ENCODE results near the gene REC8. TPM values are rescaled to one million over a fixed set of nuclear protein-coding genes. Genes with fewer than 3 reads are reported as not detected.

REC8 gene
- total RNA-seq, 1 experiment from 2014 or later, result 7.6 TPM

DNA sequence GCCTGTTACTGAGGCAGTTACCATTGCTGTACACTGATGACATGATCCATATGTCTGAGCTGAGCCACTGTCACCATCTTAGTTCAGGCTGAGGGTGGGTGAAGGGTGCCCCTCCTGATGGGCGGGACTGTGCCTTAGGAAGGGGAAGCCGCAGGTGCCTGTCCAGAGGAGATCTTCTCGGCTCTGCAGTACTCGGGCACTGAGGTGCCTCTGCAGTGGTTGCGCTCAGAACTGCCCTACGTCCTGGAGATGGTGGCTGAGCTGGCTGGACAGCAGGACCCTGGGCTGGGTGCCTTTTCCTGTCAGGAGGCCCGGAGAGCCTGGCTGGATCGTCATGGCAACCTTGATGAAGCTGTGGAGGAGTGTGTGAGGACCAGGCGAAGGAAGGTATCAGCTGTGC lies 20.9 kb upstream of the REC8 start:
- ChIA-PET POLR2A (interaction anchor here (1.8 kb wide), 1 partner anchor 10 kb away, joined by 4 read pairs; the partner anchor contains the start of gene EMC9), CTCF (no interaction called here), RAD21 (ENCODE audit: low non-redundant PET in 1 of 2, low total read pairs in 2 of 2, uncharacterized antibody in 2 of 2, unreplicated experiment in 2 of 2) (no interaction called here)
- Histone ChIP-seq H2AFZ (ENCODE audit: low read depth, low read length, poor library complexity, severe bottlenecking) (no peak overlapping the region), H3K4me3 (replicated peaks in 1 of 2; ENCODE audit: low read depth in 1 of 2, low read length in 2 of 2) (no peak overlapping the region), H3K9ac (ENCODE audit: low read length) (no peak overlapping the region), H3K79me2 (ENCODE audit: insufficient read depth, low read length) (peaks cover 39% of the 10 kb centered on the region), H3K9me3 (ENCODE audit: control insufficient read depth in 1 of 2, insufficient read depth in 1 of 2, low read depth in 1 of 2, low read length in 2 of 2) (no peaks in the 10 kb centered on the region), H3K27me3 (ENCODE audit: insufficient read depth, low read length) (no peaks in the 10 kb centered on the region), H3K27ac (ENCODE audit: low read depth, low read length) (no peak overlapping the region), H4K20me1 (ENCODE audit: insufficient read depth) (no peaks in the 10 kb centered on the region), H3K9me2 (ENCODE audit: insufficient read depth) (no peaks in the 10 kb centered on the region), H3K4me1 (ENCODE audit: control insufficient read depth in 1 of 2, insufficient read depth in 2 of 2, low read length in 2 of 2) (peaks cover 5 to 7% of the 10 kb centered on the region in 2 experiments), H3K36me3 (ENCODE audit: control insufficient read depth in 1 of 2, insufficient read depth in 2 of 2, low read length in 2 of 2) (peaks cover 36 to 47% of the 10 kb centered on the region in 2 experiments), H3K4me2 (ENCODE audit: low read length) (no peak overlapping the region)
- ATAC-seq (no peak), DNase-seq (ENCODE audit: low read depth, low spot score) (no peak)
- TF ChIP-seq JUND (IDR thresholded peaks at IDR 0.05) (no peak), EZH2 (IDR thresholded peaks at IDR 0.05) (no peak), SRF (IDR thresholded peaks at IDR 0.05; ENCODE audit: low read depth) (no peak), SP1 (IDR thresholded peaks at IDR 0.05; ENCODE audit: low read depth) (no peak), ZFX (IDR thresholded peaks at IDR 0.05) (no peak), CEBPB (IDR thresholded peaks at IDR 0.05; ENCODE audit: low read depth) (no peak), ELF1 (IDR thresholded peaks at IDR 0.05; ENCODE audit: borderline replicate concordance, low read depth) (no peak), YY1 (IDR thresholded peaks at IDR 0.05; ENCODE audit: extremely low read depth, insufficient replicate concordance, low read depth, low read length) (no peak)
- TF ChIP-seq, protein P1, sequence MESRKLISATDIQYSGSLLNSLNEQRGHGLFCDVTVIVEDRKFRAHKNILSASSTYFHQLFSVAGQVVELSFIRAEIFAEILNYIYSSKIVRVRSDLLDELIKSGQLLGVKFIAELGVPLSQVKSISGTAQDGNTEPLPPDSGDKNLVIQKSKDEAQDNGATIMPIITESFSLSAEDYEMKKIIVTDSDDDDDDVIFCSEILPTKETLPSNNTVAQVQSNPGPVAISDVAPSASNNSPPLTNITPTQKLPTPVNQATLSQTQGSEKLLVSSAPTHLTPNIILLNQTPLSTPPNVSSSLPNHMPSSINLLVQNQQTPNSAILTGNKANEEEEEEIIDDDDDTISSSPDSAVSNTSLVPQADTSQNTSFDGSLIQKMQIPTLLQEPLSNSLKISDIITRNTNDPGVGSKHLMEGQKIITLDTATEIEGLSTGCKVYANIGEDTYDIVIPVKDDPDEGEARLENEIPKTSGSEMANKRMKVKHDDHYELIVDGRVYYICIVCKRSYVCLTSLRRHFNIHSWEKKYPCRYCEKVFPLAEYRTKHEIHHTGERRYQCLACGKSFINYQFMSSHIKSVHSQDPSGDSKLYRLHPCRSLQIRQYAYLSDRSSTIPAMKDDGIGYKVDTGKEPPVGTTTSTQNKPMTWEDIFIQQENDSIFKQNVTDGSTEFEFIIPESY (IDR thresholded peaks at IDR 0.05; ENCODE audit: extremely low read depth, insufficient replicate concordance, low read length), result no peak
- TF ChIP-seq, protein P2, sequence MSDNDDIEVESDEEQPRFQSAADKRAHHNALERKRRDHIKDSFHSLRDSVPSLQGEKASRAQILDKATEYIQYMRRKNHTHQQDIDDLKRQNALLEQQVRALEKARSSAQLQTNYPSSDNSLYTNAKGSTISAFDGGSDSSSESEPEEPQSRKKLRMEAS (IDR thresholded peaks at IDR 0.05), result no peak
- intact Hi-C loops (cut with micrococcal nuclease), result no loop called here
- no TSS peak for BruUV-seq (replicated peaks)

Data from HCT116 (cell line).